DMS153 treated with DMSO at 0.1 percent for 48 hours (cell line): ENCODE measurements around the gene FMC1.
"Not testable (repeated sequence)": the region's sequence is repeated elsewhere in the genome, so short reads cannot be mapped to it uniquely, and the experiment has no call there.

Experiments used
- DNase-seq: peaks from one replicate; lab custom pipeline; 2025; ENCODE audit not compliant: unreplicated experiment; lab: John Stamatoyannopoulos, UW

Gene FMC1

GRCh38 chr7:139340037-139340807 lies 915 bp upstream of the FMC1 start:
- peak; percentile 97 for DNase-seq

- no peak for DNase-seq
These were observed 404 bp upstream of the FMC1 start for GRCh38 chr7:139340808-139341057.

DNA sequence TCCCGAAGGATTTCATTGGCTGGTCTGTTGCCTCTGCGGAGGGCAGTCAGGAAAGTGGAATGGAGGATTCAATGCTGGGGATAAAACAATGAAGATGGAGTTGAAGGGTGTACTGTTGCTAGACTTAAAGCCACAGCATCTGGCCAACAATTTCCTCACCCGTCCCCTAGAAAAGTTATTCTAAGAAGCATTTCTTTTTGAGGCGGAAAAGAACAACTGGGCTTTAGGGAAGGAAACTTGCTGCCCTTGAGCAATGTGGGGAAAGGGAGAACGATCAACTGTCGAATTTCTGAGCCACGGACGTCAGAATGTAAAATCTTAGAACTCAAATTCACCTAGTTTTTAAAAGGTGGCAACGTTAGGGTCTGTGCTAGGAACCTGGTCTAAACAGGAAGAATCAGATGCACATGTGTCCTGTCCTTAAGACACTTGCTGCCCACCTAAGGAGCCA lies 664 bp downstream of the FMC1 start:
- DNase-seq = peak; percentile 88

GRCh38 chr7:139345042-139345441 lies 3.9 kb downstream of the FMC1 start:
- DNase-seq = no peak

GRCh38 chr7:139351027-139351426 lies 9.9 kb downstream of the FMC1 start:
- DNase-seq = no peak

DNA sequence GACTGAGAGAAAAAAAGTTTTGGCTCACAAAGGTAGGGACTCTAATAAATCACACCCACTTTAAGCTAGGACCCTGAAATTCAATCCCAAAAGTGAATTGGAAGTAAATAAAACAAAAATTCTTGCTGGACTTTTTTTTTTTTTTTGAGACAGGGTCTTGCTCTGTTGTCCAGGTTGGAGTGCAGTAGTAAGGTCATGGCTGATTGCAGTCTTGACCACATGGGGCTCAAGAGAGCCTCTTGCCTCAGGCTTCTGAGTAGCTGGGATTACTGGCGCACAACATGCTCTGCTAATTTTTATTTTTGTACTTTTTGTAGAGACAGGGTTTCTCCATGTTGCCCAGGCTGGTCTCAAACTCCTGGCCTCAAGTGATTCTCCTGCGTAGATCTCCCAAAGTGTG lies 13.6 kb downstream of the FMC1 start:
- DNase-seq = no peak

DNA sequence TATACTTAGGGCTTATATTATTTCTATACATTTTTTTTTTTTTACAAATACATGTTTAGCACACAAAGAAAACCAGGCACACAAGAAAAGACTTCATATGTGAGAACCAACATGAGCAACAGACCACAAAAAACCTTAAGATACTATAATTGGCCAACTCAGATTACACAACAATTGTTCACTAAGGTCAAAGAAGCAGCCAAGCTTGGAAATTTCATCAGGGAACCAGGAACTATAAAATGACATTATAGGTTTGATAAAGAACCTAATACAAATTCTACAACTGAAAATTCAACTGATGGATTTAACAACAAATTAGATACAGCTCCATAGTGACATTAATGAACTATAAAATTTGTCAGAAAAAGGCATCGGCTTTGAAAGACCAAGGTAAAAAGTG lies 14.2 kb downstream of the FMC1 start:
- no peak for DNase-seq

DNA sequence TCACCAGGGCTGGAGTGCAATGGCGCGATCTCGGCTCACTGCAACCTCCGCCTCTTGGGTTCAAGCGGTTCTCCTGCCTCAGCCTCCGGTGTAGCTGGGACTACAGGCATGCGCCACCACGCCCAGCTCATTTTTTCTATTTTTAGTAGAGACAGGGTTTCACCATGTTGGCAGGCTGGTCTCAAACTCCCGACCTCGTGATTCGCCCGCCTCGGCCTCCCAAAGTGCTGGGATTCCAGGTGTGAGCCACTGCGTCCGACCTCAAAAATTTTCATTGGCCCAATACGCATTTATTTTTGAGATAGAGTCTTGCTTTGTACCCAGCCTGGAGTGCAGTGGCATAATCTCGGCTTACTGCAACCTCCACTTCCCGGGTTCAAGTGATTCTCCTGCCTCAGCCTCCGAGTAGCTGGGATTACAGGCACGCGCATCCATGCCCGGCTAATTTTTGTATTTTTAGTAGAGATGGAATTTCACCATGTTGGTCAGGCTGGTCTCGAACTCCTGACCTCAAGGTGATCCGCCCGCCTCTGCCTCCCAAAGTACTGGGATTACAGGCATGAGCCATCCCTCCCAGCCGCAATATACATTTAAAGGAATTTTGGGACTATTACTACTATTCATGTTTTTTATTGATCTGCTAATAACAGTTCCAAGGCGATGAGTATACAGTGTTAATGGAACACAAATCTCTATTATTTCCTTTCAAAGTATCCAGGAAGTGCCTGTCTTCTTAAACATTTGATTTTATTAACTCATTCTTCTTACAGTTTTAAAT lies 16.8 kb downstream of the FMC1 start:
- not testable (repeated sequence) for DNase-seq

GRCh38 chr7:139358541-139359365 lies 17.6 kb downstream of the FMC1 start:
- peak; percentile 9 for DNase-seq

DNA sequence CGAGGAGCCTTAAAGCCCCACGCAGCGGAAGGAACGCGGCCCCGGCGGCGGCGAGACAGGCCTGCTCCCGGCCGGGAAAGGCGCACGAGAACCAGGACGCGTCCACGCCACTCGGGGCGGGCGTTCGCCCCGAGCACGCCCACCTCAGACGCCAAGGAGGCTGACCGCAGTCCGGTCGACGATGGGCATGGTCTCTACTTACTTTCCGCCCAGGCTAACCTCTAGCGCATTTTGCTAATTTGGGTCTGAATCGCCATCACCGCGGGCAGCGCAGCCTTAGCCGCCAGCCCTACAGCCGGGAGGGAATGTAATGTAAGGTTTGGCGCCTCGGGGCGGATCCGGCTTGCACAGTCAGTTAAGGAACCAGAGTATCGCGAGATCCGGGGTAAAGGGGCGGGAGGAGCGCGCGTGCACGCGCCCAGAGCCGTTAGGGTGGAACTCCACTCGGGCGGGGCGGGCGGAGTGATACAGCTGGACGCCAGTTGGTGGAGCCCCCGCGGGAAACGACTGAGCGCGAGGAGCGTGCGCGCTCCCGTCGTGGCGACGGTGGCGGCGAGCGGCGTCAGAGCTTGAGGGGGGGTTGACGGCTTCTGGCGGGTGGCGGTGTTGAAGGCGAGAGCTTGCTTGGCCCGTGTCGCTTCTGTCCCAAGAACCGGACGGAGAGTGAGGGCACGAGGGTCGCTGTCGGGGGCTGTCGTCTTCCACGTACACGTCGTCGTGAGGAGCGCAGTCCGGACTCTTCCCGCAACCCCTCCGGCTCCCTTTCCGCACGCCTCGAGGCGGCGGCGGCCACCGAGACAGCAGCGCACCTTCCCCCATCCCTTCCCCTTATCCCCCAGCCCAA lies 18.5 kb downstream of the FMC1 start, which contains the start of gene LUC7L2:
TSS of gene LUC7L2 (plus strand) at position 529 of the 844 bp plus-strand sequence. CDS start 368 bp downstream, outside the sequence.
- DNase-seq = peak; percentile 96

DNA sequence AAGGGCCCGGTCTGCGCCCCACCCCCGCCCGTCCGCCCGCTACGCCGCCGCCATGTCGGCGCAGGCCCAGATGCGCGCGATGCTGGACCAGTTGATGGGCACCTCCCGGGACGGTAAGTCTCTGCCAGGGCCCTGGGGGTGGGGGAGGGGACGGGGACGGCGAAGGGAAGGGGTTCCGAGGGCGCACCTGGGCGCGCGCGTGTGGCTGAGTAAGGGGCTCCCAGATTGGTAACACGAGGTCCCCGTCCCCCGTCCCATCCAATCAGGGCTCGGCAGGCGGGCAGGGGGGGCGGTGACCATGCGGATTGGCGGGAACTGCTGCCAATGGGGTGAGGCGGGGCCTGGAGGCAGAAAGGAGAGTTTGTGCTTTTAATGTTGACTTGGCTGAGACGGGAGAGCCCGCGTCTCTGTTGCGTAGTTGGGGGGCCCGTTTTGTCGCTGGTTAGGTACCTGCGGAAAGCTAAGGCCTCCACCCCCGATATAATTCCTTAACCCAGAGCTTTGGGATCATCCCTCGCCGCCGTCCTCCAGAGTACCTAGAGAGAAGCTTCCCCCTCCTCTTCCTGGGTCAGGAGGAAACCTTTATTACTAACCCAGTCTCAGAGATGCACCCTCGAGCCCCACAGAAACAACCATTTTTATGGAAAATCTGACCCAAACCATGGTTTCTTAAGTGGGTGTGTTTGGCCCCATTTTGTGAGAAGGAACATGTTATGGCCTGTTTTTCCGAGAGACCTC lies 19.2 kb downstream of the FMC1 start:
- peak; percentile 89 for DNase-seq

GRCh38 chr7:139360948-139361307 lies 19.8 kb downstream of the FMC1 start:
- no peak for DNase-seq

GRCh38 chr7:139361523-139361922 lies 20.4 kb downstream of the FMC1 start:
- DNase-seq = no peak

GRCh38 chr7:139362302-139362701 lies 21.2 kb downstream of the FMC1 start:
- DNase-seq = no peak

DNA sequence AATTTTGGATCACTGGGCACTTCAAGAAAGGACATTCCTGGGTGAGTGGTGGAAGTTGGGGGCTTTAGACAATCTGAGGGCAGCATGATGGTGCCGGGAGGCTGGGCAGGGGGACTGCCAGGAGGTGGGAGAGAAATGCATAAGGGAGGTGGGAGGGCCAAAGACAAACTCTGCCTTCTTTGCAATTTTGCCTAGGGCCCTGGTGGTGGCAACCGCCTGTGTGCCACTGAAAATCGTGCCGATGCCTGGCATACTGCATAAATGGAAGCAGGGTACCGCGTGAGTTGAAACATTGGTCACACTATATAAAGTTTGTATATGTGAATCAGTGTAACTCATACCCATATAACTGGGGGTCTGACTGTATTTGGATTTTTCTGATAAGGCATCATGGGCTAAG lies 21.8 kb downstream of the FMC1 start:
- no peak for DNase-seq

GRCh38 chr7:139365336-139365735 lies 24.2 kb downstream of the FMC1 start:
- no peak for DNase-seq

DNA sequence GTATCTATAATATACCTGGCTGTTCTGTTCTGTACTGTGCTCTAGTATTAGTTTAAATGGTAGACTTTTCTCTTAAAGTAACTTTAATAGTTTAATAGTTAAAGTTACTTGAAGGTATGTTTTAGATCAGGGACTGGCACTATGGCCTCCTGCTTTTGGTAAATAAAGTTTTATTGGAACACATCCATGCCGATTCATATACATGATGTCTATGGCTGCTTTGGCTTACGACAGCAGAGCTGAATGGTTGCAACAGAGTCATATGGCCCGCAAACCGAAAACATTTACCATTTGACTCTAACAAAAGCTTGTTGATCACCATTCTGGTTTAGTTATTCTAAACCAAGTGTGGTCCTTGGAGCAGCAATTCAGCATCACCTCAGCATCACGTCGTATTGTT lies 25.3 kb downstream of the FMC1 start:
- DNase-seq = no peak

DNA sequence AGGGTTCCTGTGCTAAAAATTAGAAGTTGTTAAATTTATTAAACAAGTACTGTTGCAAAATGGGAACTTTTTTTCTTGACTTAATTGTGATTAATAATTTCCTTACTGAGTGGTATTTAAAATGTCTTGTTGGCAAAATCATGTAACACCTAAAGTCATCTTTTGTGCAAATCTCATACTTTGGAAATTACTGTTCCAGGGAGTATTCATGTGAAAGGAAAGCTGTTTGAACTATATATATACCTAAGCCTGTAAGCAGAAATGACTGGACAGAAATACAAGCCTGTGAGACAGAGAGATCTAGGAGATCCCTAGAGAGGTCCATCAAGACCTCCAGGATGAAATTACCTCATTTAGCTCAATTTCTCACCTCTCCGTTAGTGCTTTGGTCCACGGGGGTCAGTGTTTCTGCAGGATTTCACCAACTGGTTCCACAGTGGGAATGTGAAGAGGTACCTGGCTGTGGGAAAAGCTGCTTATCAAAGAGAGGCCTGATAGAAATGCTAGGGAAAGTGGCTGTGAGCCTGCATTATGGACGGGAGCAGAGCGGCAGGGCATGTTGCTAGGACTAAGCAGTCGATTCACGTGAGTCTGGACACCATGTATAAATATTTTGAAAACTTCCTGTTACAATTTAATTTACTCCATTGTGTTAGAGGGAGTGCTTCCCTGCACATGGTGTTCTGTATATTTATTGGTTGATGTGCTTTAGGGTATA lies 26.5 kb downstream of the FMC1 start:
- DNase-seq = no peak

DNA sequence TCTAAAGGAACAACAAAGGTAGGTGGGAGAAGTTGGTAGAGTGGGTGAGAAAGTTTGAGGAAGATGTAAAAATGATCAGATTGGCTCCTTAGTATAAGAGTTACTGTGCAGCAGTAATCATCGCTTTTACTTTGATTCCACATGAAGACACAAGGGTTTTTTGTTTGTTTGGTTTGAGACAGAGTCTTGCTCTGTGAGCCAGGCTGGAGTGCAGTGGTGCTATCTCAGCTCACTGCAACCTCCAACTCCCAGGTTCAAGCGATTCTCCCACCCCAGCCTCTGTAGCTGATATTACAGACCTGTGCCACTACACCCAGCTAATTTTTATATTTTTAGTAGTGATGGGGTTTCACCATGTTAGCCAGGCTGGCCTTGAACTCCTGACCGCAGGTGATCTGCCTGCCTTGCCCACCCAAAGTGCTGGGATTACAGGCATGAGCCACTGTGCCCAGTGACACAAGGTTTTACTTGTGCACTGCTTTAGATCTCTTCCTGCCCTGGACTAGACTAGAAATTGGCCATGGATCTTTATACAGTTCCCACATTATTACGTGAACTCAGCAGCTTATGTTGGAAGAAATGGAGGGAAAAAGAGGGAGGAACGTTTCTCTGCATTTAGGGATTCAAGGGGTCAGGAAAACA lies 29.3 kb downstream of the FMC1 start:
- no peak for DNase-seq
